HG02870 (cell line): Measurements from ENCODE around the gene GUK1.
"Not testable (repeated sequence)": the region's sequence is repeated elsewhere in the genome, so short reads cannot be mapped to it uniquely, and the experiment has no call there.

Experiments used
- ATAC-seq: cut with Tn5 transposase; IDR thresholded peaks from one replicate; pipeline ENCODE4 v1.9.1; 2021; ENCODE audit warnings: mild to moderate bottlenecking, moderate library complexity; ENCODE audit not compliant: unreplicated experiment

GUK1 gene

DNA sequence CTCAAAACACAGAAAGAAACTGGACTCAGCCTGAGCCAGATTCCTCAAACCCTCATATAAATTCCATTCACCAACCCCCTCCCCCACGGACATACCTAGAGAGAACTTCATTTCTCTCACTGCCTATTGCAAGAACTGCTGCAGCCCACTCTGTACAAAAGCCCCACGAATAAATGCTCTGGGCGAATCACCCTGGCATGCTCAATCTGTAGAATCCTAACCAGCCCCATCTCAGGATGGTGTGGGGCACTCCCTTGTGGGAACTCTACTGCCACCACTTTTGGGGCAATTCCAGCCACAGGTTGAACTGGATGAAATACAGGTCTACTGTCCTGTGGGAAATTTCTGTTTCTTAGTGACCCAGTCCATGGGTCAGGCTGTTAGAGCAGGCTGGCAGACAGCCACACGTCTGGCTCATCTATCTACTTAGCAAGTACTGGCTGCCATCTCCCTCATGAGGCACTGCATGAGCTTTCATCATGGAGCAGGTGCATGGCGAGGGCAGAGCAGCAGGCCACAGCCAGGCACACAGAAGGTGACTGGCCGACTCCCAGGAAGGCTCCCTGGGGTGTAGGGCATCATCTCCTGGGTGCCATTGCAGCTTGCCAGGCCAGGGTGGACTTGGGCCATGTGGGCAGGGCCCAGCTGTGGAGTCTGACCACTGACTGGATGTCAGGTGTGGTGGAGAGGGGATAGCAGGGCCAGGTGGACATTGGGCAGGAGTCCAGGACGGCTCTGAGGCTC lies 35.4 kb upstream of the GUK1 start:
- no peak for ATAC-seq

DNA sequence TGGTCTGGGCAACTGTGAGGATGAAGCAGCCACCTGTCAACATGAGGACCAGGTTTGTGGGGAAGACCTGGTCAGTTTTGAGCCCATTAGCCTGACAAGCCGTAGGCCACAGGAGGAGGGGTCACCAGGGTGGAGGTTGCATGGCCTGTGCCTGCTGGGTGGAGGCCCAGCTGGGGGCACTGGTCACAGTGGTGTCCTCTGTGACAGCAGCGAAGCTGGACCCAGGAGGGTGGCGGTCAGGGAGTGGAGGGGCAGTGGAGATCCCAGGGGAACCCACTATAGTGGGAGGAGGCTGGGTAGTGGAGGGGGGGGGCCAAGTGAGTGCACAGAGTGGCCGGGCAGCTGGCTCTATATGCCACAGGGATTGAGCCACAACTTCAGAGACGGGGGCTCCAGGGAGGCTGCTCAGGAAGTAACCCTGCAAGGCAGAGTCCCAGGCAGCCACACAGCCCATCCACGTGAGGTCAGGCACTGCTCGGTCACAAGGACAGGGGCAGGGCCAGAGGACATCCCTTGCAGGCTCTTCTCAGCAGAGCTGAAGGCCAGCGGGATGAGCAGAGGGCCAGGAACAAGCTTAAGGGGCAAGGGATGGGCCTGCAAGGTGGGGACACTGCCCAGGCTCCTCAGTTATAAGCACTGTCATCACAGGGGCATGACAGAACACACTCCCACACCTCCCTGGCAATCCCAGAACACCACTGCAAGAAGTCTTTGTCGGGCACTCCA lies 34.6 kb upstream of the GUK1 start:
- no peak for ATAC-seq

DNA sequence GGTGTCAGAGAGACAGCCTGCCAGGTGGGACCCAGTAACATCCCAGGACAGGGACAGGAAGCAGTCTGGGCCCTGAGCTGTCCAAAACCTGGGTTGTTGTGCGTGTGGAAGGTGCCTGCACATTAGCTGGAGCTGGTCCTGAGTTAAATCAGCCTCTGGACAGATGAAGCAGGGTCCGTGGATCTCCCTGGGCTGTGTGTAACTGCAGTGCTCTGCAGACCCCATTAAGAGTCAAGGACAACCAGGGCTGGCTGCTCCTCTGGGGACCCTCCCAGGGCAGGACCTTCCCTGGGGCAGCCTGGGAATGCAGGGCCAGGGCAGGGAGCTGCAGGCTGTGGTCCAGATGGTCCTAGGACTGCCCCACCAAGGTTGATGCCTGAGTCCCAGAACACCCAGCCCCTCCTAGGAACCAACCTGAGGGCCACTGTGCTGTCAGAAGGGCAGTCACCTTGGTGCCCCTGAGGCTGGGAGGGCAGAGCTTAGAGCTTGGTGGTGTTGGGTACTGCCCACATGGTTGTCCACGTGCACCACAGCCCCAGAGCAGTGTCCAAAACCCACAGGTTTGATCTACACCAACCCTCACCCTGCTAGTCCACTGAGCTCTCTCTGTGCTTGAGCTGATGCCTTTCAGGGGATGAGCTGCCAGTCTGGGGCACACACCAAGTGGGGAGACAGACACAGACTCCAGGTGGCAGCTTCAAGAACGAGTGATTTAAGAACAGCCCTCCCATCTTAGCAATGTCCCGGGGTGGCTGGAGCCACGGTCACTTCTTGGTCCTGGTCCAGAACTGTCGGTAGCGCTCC lies 33.9 kb upstream of the GUK1 start:
- ATAC-seq = no peak

DNA sequence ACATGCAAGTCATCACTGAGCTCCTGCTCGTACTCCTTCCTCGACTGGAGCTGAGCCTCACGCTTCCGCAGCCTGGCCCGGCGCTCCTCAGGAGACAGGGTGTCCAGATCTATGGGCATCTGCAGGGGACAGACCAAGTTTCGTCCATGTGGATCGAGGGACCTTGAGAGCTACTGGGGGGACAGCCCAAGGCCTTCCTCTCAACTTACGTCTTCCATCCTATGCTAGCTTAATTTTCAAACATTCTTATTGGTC lies 33.4 kb upstream of the GUK1 start:
- ATAC-seq = no peak

DNA sequence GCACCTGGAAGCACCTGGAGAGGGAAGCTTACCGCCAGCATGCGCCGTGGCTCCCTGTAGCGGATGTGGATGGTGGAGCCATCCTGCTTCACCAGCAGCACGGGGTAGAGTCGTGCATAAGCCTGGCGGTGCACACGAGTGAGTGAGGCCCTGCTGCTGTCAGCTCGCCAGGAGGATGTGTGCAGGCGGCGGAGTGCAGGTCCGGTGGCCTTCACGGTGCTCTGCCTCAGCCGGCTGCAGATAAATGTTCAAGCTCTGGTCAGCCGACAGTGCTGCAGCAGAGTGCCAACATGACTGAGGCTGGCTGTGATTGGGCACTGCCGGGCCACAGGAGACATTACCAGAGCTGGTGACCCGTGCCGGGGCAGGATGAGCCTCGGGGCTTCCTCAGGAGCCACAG lies 32.4 kb upstream of the GUK1 start:
- ATAC-seq = no peak

DNA sequence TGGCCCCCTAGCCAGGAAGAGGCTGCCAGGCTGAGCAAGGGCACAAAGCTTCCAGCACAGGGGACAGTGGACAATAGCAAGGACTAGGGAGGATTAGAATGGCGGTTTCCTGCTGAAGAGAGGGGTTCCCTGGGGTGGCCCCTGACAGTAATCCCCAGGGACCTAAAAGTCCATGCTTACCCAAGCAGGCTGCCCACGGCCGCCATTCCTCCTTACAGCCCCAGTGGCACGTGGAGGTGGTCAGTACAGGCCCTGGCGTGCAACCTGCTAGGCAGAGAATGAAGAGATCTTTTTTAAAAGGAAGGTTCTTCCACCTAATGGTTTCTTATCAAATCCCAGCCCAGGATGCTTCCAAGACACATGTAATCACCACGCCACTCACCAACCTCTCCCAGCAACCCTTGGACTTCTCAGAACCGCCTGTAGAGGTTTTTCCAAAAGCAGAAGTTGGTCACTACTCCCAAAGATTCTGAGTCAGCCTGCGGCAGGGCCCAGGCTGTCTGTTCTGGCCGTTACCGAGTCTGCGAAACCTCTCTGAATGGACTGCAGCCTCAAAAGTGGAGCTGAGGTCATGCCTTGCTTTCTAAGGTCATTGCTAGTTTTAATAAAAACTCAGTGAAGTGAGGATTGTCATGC lies 31.9 kb upstream of the GUK1 start:
- no peak for ATAC-seq

DNA sequence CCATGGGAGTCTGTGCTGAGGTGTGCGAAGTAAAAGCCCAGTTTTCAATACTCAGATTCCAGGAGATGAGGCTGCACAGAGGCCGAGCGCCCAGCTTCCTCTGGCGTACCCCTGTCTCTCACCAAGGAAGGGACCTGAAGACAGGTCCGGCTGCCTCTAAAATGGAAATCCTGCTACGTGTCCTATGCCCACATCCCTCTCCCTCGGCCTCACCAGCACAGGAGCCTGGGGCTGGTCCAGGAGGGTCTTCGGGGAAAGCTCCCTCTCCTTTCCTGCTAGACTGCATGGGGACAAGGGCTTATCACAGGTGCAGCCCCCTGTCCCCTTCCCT lies 31.4 kb upstream of the GUK1 start:
- ATAC-seq = no peak

DNA sequence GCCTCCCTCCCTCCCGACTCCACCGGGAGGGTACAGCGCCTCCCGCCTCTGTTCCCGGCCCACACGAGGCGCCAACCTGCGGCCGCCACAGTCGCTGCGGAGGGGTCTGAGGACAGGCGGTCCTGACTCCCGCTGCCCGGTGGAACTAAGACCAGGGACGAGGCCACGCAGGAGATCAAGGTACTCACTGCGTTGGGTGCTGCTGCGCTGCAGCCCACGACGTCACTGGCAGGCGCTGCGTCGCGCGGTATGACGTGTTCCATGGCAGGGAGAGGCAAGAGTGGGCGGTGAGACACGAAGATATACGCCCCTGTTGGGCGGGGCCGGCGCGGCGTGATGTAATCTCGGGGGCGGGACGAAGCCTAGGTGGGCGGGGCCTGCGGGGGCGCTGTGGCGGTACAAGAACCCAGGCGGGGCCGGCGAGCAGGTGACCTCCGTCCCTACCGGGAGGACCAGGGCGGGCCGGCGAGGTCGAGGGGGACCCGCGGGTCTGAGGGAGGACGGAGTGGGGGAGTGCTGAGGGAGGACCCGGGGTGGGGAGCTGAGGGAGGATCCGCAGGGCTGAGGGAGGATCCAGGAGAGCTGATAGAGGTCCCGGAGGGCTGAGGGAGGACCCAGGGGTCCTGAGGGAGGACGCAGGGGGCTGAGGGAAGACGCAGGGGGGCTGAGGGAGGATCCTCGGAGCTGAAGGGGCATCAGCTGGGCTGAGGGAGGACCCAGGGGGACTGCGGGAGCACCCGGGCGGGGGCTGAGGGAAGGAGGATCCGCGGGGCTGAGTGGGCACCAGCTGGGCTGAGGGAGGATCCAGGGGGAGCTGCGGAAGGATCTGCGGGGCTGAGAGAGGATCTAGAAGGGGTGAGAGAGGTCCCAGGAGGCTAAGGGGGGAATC lies 30.8 kb upstream of the GUK1 start, which contains the start of gene MRPL55:
Gene MRPL55, minus strand, starts transcription at position 227 of the 889 bp plus-strand sequence. CDS start 1,039 bp downstream, outside the sequence.
- peak; percentile 88 for ATAC-seq

DNA sequence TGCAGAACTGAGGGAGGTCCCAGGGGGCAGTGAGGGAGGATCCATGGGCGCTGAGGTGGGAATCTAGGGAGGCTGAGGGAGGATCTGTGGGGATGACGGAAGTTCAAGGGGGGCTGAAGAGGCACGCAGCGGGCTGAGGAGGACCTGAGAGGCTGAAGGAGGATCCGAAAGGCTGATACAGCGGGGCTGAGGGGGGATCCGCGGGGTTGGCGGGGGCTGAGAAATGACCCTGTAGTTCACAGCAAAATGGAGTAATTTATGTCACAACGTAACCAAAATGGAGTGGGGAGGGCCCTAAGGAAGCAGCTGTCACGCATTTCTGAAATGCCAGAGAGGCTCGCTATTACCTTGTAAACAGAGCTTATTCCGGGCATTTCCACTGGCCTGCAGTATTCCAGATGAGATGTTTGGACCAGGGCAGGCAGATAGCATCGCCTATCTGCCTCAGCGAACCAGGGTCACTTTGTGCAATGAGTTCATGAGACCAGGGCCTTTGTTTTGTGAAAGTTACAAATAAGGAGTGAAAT lies 30.1 kb upstream of the GUK1 start:
- no peak for ATAC-seq

DNA sequence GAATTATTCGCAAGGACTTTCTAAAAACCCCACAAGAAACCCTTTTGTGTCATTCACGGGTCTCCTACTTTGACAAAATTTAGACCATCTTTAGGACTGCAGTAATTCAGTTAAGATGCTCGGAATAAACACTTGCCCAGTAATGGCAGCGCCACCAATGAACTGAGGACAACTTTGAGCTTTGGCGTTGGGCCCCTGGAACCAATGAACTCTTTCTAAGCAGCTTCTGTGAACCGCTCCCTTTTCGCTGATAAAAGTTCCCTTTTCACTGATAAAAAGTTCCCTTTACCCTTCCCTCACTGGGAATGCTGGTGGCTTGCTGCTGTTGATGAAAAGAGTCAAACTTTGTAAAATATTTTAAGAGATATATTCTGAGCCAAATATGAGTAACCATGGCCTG lies 29.5 kb upstream of the GUK1 start:
- no peak for ATAC-seq

DNA sequence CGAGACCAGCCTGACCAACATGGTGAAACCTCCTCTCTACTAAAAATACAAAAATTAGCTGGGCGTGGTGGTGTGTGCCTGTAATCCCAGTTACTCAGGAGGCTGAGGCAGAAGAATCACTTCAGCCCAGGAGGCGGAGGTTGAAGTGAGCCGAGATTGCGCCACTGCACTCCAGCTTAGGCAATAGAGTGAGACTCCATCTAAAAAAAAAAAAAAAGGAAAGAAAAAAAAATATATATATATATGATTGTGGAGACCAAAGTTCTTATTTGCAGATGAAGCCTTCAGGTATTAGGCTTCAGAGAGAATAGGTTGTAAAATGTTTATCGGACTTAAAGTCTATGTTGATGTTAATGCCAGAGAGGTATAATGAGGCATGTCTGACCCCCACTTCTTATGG lies 28.8 kb upstream of the GUK1 start:
- not testable (repeated sequence) for ATAC-seq

DNA sequence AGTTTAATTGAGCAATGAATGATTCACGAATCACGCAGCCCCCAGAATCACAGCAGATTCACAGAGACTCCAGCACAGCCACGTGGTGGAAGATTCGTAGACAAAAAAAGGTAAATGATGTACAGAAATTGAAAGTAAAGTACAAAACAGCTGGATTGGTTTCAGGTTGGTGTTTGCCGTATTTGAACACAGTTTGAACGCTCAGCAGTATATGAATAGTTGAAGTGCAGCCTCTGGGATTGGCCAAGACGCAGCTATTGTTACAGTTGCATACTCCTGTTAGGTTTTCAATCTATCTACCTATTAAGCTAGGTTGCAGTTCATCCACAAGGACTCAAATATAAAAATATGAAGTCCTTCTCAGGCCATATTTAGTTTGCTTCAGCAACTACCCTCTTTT lies 27.9 kb upstream of the GUK1 start:
- ATAC-seq = no peak

DNA sequence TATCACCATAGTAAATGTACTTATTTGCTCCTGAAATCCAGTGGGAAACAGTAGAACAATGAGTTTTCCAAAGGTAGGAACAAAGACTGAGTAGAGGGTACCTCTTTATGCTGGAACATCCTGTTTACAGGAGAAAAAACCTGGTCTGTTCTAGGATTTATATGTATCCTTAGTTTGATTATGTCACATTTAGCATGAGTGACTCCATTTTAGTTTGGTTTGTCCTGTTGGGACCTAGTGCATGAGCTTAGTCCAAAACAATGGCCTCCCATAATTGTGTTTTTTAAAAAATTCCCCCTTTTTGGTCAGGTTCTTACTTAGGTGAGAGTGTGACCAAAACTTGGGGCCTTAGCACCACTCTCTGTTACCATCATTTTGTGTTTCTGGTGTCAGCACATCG lies 27.5 kb upstream of the GUK1 start:
- ATAC-seq = no peak

DNA sequence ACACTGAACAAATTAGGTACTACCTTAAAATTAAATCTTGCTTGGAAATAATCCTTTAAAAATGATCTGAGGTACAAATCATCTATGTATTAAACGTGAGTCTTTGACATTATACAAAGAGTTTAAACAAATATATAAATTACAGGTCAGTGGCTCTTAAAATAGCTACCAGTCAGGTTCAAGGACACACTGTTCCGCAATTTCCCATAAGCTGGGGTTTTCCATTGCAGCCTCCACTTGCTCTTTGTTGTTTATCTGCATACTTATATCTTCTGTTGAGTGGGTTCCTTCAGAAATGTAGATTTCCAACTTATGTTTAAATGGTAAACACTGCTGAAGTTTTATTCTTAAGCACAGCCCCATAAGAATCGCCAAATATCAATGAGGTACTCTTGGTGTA lies 25.3 kb upstream of the GUK1 start:
- ATAC-seq = no peak

DNA sequence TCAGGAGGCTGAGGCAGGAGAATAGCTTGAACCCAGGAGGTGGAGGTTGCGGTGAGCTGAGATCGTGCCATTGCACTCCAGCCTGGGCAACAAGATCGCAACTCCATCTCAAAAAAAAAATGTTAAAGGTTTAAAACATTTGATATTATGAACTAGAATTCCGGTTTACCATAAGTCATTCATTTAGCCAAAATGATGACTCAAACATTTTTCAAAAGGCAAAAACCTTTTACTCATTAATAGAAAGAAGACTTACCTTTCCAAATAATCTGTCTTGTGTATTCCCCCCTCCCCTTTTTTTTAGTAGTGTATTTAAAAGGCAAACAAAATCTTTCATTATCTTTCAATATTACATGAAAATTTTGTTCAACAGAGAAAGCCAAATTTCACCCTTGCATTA lies 22.7 kb upstream of the GUK1 start:
- ATAC-seq = no peak

DNA sequence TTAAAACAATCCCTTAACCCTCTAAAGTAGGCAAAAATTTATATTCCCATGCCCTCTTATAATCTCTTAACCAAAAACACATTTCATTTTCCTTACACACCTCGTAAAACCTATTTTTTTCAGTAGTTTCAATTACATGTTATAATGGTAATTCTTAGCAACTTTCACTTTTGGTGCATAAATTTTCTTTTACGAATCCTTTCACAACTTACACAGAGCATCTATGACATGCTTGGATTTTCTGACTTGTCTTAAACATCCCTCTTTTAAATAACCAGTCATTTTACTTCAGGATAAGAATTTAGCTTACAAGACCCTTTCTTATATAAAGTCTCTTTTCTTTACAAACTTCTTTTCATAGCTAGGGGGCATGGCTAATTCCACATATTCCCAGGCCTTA lies 22.0 kb upstream of the GUK1 start:
- ATAC-seq = no peak

DNA sequence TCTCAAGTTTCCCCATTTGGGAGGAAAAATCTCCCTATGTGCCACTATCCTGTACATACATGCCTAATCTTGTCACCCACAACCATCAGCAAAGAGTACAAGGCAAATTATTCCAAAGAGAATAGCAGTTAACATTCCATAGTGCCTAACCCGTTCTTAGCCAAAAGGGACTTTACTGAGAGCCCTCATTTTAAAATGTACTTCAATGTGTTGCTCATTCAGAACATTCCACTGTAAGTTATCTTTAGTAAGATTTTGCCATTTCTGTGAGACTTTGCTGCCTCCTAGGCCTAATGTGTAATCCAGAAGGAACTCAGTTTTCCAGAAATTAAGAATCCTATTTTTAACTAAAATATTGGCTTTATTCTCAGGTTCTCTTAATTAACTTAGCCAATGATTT lies 19.7 kb upstream of the GUK1 start:
- ATAC-seq = no peak

DNA sequence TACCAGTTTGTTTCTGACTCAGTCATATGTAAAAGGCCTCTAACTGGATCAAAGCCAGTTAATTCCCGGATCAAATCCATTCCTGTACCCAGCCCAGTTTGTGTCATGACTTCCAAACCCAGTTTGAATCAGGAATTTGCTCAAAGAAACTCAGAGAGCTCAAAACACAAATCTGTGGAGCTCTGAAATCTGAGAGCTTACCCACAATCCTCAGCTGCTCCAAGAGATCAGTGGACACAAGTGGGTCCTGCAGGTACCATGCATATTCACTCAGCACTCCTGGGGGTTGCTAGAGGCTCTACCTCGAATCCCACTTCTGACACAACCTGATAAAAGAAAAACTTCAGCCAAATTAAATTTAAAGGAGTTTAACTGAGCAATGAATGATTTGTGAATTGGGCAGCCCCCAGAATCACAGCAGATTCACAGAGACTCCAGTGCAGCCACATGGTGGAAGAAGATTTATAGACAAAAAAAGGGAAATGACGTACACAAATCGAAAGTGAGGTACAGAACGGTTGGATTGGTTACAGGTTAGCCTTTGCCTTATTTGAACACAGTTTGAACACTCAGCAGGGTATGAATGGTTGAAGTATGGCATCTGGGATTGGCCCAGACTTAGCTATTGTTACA lies 19.1 kb upstream of the GUK1 start:
- no peak for ATAC-seq

DNA sequence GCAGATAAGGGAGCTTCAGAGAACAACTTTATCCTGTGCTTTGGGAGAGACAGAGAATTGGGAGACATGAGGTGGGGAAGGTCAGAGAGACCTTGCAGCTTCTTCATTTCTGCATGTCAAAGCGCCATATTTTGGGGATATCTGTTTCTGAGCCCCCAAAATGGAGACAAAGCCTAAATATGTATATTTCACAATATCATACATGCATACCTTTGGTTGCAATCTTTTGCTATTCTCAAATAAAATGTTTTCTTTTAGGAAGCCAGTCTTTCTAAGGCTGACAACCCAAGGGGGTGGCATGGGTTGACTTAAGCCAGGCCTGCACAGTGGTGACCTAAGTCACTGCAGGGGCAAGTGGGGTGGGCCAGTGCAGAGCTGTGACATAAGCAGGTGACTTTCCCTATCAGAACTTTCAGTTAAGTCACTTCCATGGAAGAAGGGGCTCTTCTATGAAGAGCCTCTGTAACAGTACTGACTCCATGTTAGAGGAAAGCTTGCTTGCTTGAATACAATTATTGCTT lies 17.1 kb upstream of the GUK1 start:
- ATAC-seq = no peak

DNA sequence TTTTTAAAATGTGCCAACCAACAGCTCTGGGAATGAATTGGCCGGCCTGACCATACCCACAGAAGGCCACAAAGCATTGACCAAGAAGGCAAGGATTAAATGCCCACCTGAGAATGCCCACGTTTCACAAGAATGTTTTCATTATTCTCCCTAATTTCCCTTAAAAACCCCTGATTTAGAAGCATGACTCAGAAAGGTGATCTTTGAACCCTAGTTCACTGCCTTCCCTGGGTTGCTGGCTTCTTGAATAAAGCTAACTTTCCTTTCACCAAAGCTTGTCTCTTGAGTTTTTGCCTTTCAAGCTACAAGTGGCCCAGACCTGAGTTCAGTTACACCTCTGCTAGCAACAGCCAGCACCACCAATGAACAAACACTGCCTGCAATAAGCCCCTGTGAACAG lies 16.6 kb upstream of the GUK1 start:
- no peak for ATAC-seq
